HG02678 (cell line): ENCODE measurements around the gene FAM53B.

Experiments
- ATAC-seq: cut with Tn5 transposase; IDR thresholded peaks from one replicate; pipeline ENCODE4 v1.9.1; 2021; ENCODE audit warnings: mild to moderate bottlenecking, moderate library complexity; ENCODE audit not compliant: unreplicated experiment

FAM53B gene

GRCh38 chr10:124652200-124652599 lies 92.0 kb downstream of the FAM53B start:
- no peak for ATAC-seq

GRCh38 chr10:124651402-124651891 lies 92.7 kb downstream of the FAM53B start:
- no peak for ATAC-seq

DNA sequence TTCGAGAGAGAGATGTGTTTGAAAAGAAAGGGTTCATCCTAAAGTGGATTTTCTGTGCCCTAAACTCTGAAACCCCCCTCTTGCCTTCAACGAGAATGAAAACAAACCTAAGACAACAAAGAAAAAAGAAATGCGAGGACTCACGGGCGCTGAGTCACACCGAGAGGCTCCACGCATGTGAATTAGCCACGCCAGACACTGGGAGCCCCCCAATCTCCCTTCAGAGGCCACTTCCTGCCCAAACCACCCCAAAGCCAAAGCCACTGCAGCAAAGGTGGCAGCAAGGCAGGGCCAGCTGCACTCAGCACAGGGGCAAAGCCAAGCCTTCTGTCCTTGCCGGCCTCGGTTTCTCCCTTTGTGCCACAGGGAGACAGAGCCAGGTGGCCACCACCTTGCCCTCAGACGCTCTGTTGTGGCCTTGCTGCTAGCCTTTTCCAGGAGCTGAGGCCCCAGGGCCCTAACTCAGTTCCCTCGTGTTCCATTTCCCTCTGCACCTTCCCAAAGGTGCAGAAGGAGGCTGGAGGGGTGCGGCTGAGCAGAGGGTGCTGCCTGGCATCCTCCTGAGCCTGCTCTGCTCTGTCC lies 93.3 kb downstream of the FAM53B start:
- ATAC-seq, result no peak

DNA sequence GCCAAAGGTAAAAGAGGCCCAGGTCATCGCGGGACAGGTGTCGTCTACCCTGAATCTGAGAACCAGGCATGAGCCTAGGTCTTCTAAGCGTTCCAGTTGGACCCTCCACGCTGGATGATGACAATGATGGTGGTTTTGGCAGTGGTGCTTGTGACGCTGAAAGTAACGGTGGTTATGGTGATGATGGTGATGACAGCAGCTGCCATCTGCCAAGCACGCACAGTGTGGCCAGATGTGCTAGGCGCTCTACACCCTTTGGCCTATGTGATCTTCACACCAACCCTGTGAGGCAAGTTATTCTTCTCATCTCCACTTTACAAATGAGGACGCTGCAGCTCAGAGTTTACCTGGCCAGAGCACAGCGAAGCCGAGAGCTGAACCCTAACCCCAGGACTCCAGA lies 93.9 kb downstream of the FAM53B start:
- ATAC-seq, result no peak

DNA sequence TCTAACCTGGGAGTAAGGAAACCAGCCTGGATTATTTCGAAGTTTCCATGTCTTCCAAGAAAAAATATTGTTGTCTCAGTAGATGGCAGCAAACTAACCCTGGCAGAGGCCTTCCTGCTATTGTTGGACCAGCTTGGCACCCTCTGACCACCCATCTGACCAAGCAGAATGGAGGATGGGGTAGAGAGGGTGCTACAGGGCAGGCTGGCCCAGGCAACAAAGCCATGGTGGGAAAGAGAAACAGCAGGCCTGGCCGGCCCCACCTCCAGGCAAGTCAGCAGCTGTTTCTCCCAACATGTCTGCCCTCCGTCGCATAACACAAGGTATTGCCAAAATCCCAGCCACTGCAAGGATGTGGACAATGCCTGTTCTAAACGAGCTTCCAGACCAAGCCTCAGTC lies 95.0 kb downstream of the FAM53B start:
- ATAC-seq, result no peak

- ATAC-seq, result peak; percentile 45
Observed at GRCh38 chr10:124648738-124649137, 95.4 kb downstream of the FAM53B start.

- no peak for ATAC-seq
Observed at GRCh38 chr10:124648131-124648475, 96.1 kb downstream of the FAM53B start.

DNA sequence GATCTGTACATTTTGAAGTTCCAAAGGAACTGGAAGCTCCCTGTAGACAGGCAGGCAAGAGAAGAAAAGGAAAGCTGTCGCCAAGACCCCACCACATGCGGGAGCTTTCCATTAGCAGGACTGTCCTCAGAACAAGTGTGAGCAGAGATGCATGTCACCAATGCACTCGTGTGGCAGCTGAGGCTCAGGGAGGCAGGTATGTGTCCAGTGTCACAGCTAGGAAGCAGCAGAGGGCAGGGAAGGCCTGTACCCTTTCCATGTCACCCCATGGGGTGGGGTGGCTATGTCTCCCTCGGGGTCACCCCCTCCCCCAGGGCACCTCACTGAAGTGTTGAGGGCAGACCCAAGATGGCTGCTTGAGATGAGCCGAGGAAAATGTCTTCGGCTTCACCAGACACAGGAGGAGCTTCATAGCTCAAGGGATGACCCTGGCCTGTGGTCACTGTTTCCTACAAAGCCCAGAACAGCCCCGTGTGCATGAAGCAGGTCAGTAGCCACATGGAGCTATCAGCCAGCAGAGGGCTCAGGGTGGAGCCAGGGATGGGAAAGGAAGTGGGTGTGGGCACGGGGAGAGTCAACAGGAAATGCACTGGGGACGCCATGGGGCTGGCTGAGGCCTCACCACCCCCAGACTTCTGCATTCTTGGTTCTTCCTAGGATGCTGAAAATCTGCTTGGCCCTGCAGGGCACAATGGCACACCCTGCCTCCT lies 96.6 kb downstream of the FAM53B start:
- ATAC-seq, result peak; percentile 56

GRCh38 chr10:124646483-124647352 lies 97.5 kb downstream of the FAM53B start:
- ATAC-seq, result no peak

- no peak for ATAC-seq
Observed at GRCh38 chr10:124645467-124646095, 98.6 kb downstream of the FAM53B start.

- no peak for ATAC-seq
Observed at GRCh38 chr10:124644771-124645415, 99.3 kb downstream of the FAM53B start.

GRCh38 chr10:124644236-124644635 lies 99.9 kb downstream of the FAM53B start:
- no peak for ATAC-seq

DNA sequence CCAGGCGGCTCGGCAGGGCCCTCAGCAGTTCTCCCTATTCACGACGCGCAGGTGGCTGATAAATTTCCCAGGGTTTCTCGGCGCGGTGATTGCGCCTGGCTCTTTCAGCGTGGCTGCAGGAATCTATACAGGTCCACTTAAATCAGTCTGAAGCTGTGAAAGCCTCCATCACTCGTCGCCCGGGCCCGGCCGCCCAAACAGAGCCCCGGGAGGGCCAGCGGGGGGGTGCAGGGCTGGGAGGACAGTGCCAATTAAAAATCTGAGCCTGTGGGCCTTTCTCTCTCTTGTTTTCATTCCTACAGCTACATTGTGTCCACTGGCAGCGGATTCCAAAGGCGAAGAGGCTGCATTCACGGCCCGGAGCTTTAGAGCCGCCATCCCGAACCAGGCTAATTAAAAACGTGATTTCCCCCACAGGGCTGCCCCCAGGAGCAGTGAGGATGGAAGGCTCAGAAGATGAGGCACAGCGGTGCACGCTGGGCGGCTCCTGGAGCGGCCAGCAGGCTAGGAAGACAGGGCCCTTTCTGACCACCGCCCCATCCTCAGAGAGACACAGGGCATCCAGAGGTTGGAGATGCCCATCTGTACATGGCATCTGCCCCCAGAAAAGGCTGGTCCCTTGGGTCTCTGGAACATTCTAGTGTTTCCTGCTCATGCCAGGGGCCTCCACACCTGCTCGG lies 100.7 kb downstream of the FAM53B start:
- ATAC-seq, result no peak

- ATAC-seq, result no peak
Observed at GRCh38 chr10:124642088-124642710, 102.0 kb downstream of the FAM53B start.

DNA sequence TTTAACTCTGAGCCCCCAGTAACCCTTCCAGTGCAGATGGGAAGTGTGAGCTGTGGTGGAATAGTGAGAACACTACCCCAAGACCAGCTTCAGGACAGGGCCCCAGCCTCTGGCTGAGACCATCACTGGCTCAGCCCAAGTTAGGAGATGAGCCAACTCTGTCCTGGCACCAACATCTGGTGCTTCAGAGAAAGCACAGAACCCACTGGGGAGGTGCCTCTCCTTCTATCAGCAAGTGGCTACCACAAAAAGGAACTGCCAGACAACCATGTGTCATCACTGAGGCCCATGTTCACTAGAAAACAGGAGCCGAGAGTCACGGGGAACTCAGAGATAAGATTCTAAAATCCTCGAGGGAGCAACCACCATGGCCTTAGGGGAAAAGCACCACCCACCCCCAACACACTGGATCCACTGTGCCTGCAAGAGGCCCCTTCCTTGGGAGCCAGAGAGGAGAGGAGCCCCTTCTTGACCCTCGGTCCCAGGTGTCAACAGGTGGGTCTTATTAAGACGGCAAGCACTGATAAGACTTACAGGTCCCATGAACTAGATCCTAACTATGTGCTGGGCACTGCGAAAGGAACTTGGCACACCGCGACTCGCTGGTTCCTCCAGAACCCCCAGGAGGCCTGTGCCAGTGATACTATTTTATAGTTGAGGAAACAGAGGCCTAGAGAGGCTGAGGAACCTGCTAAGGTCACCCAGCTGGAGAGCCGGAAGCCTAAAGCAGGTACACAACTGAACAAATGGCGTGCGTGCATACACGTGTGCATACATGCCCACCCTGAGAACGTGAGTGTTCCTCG lies 102.7 kb downstream of the FAM53B start:
- peak; percentile 54 for ATAC-seq

- ATAC-seq, result peak; percentile 60
Observed at GRCh38 chr10:124640538-124641231, 103.5 kb downstream of the FAM53B start.

DNA sequence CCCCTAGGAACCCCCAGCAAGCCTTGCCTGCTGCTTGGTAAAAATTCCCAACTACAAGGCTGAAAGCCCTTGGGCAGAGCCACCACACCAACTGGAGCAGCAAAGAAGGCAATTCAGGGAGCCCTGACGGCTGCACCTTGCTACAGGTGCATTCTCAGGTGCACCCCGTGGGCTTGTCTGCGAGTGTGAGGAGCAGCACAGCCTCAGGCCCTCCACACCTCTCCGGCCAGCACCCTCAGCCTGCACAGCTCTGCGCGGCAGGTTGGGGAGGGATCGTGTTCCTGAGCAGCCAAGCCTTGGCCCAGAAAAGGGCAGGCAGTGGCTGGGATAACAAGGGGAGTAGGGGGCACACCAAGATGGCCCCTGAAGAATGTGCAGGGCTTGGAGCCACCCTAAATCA lies 104.1 kb downstream of the FAM53B start:
- ATAC-seq, result no peak

DNA sequence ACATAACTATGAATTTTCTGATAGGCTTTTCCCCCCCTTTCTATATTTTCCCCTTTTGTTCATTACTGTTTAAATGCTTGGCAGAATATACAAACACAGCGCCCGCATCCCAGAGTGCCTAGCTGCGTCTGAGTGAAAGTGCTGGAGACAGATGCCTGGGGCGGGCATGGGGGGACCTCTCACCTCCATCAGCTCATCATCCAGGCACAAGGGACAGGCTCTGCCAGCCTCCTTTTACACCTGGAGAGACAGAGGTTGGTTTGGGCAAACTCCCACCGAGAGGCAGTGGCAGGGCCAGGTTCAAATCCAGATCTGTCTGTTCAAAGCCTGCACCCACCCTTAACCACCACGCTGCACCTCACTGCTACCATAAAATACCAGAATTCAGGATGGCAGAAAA lies 104.5 kb downstream of the FAM53B start:
- no peak for ATAC-seq
